Activated CD8-positive, alpha-beta memory T cell treated with anti-CD3 and anti-CD28 coated beads for 1 hour (primary cell): ENCODE measurements around the gene MAGEF1.

ENCODE experiments used
- DNase-seq, 2 donors: peaks; one replicate each; pipeline ENCODE4 v3.0.0-alpha.2; 2020; ENCODE audit warnings: low read depth in 1 of 2; ENCODE audit errors: extremely low read depth in 1 of 2

Gene MAGEF1

DNA sequence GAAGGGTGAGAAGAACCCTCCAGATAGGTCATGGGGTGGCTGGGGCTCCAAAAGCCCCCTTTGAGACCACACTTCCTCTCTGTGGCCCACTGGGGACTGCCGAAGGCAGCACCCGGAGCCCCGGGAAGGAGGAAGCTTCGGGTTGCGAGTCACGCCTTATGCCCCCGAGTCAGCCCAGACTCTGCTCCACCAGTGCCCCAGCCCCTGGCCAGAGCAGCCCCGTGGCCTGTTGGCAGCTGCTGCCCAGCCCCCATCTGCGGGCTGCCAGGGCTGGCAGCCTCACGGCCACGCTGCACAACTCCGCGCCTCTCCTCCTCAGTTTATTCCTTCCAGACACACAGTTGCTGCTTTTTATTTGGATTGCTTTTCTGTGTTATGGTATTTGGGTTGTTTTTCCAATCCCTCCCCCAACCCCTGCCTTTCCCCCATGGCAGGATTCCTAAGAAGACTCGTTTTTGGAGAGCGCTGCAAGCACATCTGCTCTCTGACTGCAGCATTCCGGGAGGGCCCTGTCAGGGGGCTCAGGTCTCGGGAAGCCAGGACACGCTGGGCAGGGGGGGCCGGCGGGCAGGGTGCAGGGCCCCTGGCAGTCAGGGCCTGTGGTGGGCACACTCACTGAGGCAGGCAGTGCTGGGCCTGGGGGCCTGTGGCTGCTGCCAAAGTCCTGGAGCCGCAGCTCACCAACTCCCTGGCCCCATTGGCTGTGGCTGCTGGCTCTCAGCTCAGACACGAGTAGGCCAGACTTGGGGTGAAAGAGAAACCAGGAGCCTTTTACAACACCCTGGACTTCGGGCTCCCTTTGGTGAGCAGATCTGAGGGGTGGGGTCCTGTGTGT is 20.2 kb downstream of the MAGEF1 start:
- no peak for DNase-seq

DNA sequence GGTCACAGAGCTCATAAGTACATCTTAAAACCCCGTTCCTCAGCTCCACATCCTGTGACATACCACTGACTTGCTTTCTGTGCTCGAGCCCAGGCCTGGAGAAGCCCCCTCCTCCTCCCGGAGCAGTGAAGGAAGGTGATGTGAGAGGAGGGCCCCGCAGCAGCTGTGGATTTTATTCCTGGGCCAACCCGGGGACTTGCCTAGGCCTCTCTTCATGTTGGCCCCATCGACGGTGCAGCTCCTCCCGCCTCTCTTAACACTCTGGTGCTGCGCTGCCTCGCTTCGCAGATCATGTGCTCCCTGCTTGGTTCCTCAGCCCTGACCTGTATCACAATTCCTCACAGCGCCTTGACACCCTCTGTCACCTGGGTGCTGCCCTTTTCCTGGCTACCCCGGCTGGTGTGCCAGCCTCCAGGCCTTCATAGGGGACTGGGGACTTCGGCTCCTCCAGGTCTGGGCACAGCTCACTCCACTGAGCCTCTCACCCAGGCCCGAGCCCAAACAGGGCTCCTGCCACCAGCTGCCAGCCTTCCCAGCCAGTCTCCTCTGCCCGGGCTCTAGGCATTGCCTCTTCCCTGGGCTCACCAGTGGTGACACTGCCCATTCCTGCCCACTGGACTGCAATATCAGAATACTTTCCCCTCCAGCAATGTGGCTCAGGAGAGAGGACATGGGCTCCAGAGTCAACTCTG is 21.5 kb downstream of the MAGEF1 start:
- DNase-seq: no peak

- no peak for DNase-seq
Measured at GRCh38 chr3:184688882-184689271, 23.0 kb downstream of the MAGEF1 start.

DNA sequence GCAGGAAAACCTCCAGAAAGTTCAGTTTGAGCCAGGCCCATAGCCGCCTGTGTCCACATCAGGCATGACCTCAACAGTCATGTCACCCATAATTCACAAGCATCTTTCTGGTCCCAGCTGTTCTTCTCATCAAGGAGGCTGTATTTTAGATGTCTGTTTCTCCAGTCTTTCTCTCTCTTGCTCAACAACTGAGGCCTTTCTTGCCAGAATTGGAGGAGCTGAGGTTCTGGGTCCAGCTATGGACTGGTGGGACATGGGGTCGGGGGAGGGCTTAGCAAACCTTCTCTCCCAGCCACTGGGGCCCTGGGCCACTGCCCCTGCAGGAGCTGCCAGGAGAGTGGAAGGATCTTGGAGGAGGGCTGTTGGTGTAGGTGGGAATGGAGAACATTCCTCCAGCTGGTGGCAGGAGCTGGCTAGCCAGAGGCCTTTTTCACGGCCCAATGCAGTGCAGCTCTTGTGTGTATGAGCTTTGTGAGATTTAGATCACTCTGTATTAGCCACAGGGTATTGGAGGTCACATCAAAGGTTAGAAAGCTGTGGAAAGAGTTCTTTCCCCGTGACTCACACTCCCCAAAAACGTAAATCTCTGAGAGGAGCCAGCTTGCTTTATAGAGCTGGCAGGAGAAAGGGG is 23.5 kb downstream of the MAGEF1 start:
- no peak for DNase-seq

DNA sequence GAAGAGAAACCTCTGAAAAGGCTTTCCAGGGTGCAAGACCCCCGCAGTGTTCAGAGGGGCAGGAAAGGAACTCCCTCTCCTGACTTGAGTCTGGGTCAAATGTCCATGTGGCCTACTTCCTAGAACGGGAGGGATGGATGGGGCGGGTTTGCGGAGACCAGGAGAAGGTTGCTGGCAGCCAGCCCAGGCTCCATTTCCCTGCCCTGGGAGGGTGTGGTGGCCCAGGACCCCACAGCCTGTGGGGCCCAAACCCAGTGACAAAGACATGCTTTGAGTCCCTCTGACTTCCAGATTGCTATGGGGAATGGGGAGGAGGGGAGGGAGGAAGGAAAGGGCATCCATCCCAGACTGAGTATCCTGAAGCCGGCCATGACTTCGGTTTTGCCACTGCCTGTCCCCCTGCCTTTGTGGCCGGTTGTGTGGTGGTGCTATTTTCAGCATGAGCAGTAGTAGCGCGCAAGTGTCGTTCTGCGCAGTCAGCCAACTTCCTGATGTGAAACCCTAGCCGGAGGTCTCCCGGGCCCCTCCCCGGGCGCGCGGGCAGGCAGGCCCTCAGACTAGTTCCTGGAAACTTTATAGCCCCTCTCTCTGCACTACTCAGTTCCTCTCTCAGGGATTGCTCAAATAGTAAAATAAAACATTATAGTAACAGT is 24.4 kb downstream of the MAGEF1 start:
- DNase-seq: no peak

- no peak for DNase-seq
Measured at GRCh38 chr3:184685646-184686045, 26.2 kb downstream of the MAGEF1 start.

DNA sequence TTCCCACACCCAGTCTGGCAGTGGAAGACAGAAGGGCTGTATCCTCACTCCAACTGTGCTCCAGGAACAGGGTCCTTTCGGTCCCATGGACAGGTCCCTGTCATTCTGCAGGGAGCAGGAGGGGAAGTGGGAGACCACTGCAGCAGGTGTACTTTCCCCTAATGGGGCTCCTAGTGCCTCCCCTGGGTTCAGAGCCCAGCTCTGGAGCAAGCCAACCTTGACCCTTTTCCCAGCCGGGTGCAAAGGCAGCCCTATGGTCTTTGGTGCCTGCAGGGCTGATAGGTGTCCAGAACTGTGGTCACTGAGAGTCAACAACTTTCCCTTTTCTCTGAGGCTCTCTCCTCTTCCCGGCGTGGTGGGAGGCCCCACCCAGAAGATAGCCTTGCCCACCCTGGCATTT is 26.8 kb downstream of the MAGEF1 start:
- DNase-seq: no peak

- DNase-seq: no peak
Measured at GRCh38 chr3:184683900-184684560, 27.8 kb downstream of the MAGEF1 start.

DNA sequence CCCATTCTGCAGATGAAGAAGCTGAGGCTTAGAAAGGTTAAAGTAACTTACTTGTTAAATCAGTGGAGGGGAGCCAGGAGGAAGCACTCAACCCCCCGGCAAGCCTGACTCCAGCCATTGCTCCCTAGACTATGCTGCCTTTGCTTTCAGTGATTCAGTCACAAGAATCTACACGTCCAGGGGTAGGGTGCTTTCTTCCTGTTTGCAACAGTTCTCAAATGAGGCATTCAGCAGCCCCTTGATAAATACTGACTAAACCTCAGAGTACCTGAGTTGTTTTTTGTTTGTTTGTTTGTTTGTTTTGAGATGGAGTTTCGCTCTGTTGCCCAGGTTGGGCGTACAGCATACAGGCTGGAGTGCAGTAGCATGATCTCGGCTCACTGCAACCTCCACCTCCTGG is 28.6 kb downstream of the MAGEF1 start:
- DNase-seq: no peak

GRCh38 chr3:184682671-184683070 is 29.2 kb downstream of the MAGEF1 start:
- no peak for DNase-seq

GRCh38 chr3:184680385-184681345 is 31.2 kb downstream of the MAGEF1 start:
- DNase-seq: no peak

DNA sequence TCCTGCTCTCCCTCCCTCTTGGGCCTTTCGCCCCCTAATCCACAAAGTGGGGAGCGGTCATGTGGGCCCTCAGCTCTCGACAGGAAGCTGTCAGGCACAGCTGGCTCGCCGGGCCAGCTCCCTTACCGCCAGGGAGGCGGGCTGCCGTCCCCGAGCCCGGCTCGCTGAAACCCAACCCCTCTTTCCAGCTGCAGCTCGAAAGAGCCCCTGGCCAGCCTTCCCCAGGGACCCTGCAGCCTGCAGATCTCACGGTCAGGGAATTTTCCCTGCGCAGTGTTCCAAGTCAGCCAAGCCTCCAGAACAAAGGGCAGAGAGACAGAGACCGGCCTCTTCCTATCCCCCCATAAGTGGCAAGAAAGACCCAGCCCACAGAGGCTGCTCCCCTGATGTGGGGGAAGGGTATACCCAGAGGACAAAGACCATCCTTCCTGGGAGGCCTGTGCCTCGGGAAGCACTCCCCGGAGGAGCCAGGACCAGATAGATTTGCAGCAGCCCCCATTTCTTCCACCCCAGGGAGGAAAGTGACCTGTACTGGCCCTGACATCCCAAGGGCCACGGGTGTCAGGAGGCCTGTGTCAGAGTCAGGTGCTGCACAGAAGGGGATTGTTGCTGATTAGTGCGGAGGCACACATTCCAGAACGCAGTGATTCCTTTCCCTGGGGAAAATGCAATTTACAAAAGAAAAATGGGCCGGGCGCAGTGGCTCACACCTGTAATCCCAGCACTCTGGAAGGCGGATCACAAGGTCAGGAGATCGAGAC is 32.6 kb downstream of the MAGEF1 start:
- DNase-seq: no peak

GRCh38 chr3:184678317-184679055 is 33.4 kb downstream of the MAGEF1 start:
- DNase-seq: no peak

DNA sequence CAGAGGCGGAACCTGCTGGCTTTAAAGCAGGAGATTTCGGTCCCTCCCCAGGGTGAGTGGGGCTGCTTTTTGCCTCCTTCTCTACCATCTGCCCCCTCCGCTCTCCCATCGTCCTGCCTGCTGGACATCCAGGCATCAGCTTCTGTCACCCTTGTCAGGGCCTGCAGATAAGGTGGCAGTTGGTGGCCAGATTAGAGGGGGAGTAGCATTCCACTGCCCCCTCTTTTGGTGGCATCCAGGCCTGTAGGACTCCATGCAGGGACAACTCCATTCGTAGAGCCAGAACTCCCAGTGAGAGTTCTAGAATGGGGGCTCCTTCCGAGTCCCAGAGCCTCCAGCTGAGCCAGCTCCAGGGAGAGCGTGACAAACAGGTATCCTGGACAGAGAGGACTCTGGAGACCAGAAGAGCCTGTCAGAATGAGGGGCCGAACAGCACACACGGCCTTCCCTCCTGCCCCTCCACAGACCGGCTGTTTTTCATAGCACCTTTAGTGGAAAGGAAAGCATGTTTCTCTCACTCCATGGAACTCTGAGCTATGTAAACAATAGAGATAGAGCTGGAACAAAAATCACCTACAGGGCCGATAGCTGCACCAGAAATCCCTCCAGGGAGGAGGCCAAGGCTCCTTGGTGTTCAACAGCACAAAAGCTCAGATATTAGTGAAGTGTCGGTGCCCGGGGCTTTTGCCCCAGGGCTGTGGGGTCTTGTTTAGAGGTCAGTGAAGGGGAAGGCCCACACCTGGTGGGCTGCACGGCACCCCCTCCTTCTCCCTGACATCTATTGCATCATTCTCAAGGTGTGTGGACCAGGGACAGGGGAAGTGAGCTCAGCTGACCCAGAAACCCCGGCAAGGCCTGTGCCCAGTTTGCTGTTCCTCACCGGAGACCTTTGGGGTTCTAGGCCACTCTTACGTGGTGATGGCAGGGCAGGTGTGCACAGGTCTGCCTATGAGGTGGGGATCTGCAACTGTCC is 34.2 kb downstream of the MAGEF1 start:
- DNase-seq: no peak

DNA sequence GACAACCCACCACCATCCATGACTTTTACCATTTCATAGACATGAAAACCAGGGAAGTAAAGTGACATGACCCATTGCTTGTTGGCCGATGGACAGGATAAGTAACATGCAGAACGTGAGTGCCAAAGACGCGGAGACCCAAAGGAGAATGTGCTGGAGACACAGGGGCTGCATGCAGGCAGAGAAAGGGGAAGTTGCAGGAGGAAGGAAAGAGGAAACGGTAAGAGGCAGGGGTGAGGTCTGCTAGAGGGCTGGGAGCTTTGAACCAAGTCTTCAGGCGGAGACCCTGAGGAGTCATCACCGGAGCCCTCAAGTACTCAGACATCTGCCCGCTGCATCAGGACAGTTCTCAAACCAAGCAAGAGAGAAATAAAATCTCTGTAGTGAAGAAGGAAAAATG is 34.9 kb downstream of the MAGEF1 start:
- no peak for DNase-seq

DNA sequence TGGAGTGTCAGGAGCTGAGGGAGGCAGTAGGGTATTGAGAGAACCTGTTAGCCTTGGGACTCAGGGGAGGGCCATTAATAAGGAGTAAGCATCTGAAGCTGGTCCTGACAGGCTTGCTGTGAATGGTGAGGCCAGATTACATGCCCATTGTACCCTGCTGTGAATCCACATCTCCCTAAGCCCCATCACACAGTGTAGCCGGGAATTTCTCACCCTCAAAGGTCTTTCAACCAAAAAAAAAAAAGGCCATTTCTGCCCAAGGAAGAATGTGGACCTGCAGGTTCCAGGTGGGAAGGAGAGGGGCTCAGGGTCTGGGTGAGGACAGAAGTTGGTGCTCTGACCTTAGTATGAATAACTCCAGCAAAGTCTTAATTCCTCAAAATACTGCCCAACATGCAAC is 37.2 kb downstream of the MAGEF1 start:
- no peak for DNase-seq
